CD14-positive monocyte (primary cell): ENCODE measurements around the gene EXOC4. TPM values are rescaled to one million over a fixed set of nuclear protein-coding genes. Genes with fewer than 3 reads are reported as not detected.

Source experiments
- DNase-seq, 3 donors: peaks; one replicate each; pipeline ENCODE4 v3.0.0-alpha.2; 2011 to 2022
- H2AFZ ChIP-seq: 2 replicates; pipeline ENCODE4 v1.6.0; 2012; ENCODE audit warnings: mild to moderate bottlenecking, low read depth, low read length, inconsistent platforms; ENCODE audit not compliant: insufficient read depth, poor library complexity, severe bottlenecking
- H3K27ac ChIP-seq, 2 donors: 1 replicate in 1 of 2; 2 replicates in 1 of 2; pipeline ENCODE4 v1.5.1; 2012 to 2013; ENCODE audit warnings: low read length in 2 of 2, control low read depth in 1 of 2, inconsistent platforms in 1 of 2, low read depth in 1 of 2, mild to moderate bottlenecking in 1 of 2
- H3K27me3 ChIP-seq, 2 donors: one replicate each; pipeline versions ENCODE4 v1.6.0 to v1.6.1; 2011 to 2013; ENCODE audit warnings: low read length in 2 of 2; ENCODE audit not compliant: control insufficient read depth in 2 of 2, insufficient read depth in 2 of 2
- H3K36me3 ChIP-seq, 2 donors: replicated peaks in 1 of 2; 1 replicate in 1 of 2; 2 replicates in 1 of 2; pipeline versions ENCODE4 v1.5.1 to v1.6.1; 2012 to 2013; ENCODE audit warnings: low read length in 2 of 2, control low read depth in 1 of 2, inconsistent platforms in 1 of 2, mild to moderate bottlenecking in 1 of 2; ENCODE audit not compliant: insufficient read depth in 2 of 2, control insufficient read depth in 1 of 2
- H3K4me1 ChIP-seq, 2 donors: 1 replicate in 1 of 2; 2 replicates in 1 of 2; pipeline versions ENCODE4 v1.5.1 to v1.6.1; 2012 to 2013; ENCODE audit warnings: low read length in 2 of 2, control low read depth in 1 of 2, inconsistent platforms in 1 of 2, mild to moderate bottlenecking in 1 of 2, moderate library complexity in 1 of 2; ENCODE audit not compliant: insufficient read depth in 2 of 2, control insufficient read depth in 1 of 2
- H3K4me2 ChIP-seq: replicated peaks from 2 replicates; pipeline ENCODE3; 2012; ENCODE audit warnings: low read length, moderate library complexity, mild to moderate bottlenecking; ENCODE audit not compliant: poor library complexity, severe bottlenecking; ENCODE audit errors: extremely low read depth
- H3K4me3 ChIP-seq, 3 experiments: fragments of 200-600 bp in 1 of 3; sonication (generic) in 1 of 3; replicated peaks in 1 of 3; 1 replicate in 2 of 3; 2 replicates in 1 of 3; pipeline ENCODE4 v1.5.1; 2011 to 2013; ENCODE audit warnings: low read length in 3 of 3, mild to moderate bottlenecking in 3 of 3, control low read depth in 2 of 3, low read depth in 2 of 3, inconsistent platforms in 1 of 3, moderate library complexity in 1 of 3
- H3K79me2 ChIP-seq: 2 replicates; pipeline ENCODE4 v1.6.0; 2012; ENCODE audit warnings: mild to moderate bottlenecking, control low read depth, inconsistent platforms, low read length, moderate library complexity; ENCODE audit not compliant: insufficient read depth
- H3K9ac ChIP-seq: 2 replicates; pipeline ENCODE4 v1.6.0; 2017; ENCODE audit warnings: low read length, mild to moderate bottlenecking; ENCODE audit not compliant: insufficient read depth, poor library complexity, severe bottlenecking
- H3K9me3 ChIP-seq, 2 donors: replicated peaks in 1 of 2; 1 replicate in 1 of 2; 2 replicates in 1 of 2; pipeline versions ENCODE4 v1.5.1 to v1.6.1; 2012 to 2013; ENCODE audit warnings: low read length in 2 of 2, control low read depth in 1 of 2; ENCODE audit not compliant: control insufficient read depth in 1 of 2, insufficient read depth in 1 of 2
- H4K20me1 ChIP-seq: 2 replicates; pipeline ENCODE4 v1.6.0; 2012; ENCODE audit warnings: mild to moderate bottlenecking, low read length, control low read depth, moderate library complexity; ENCODE audit not compliant: insufficient read depth
- H3K27ac Mint-ChIP-seq, 7 donors: one replicate each; pipeline ENCODE4 v1.8.0; 2020; ENCODE audit warnings: mild to moderate bottlenecking in 7 of 7, mixed read lengths in 7 of 7, moderate library complexity in 6 of 7, inconsistent platforms in 2 of 7
- H3K27me3 Mint-ChIP-seq, 3 donors: one replicate each; pipeline ENCODE4 v1.8.0; 2021 to 2022; ENCODE audit warnings: low read depth in 3 of 3, mild to moderate bottlenecking in 3 of 3, mixed read lengths in 3 of 3, moderate library complexity in 3 of 3, inconsistent platforms in 1 of 3
- H3K36me3 Mint-ChIP-seq, 2 donors: one replicate each; pipeline ENCODE4 v1.8.0; 2020; ENCODE audit warnings: mixed read lengths in 2 of 2, inconsistent platforms in 1 of 2, mild to moderate bottlenecking in 1 of 2
- H3K4me1 Mint-ChIP-seq: one replicate; pipeline ENCODE4 v1.8.0; 2020; ENCODE audit warnings: mild to moderate bottlenecking, mixed read lengths
- H3K4me3 Mint-ChIP-seq, 2 donors: one replicate each; pipeline ENCODE4 v1.8.0; 2020; ENCODE audit warnings: mild to moderate bottlenecking in 2 of 2, mixed read lengths in 2 of 2, moderate library complexity in 1 of 2
- H3K9me3 Mint-ChIP-seq, 7 donors: one replicate each; pipeline ENCODE4 v1.8.0; 2020 to 2022; ENCODE audit warnings: mixed read lengths in 7 of 7, mild to moderate bottlenecking in 6 of 7, moderate library complexity in 6 of 7, inconsistent platforms in 2 of 7
- WGBS: methylation state at CpG from one replicate; pipeline ENCODE4 v1.1.5; 2013; ENCODE audit warnings: missing lambda C conversion rate; ENCODE audit not compliant: insufficient coverage; 5-methylcytosine and 5-hydroxymethylcytosine counted together
- intact Hi-C, 2 donors: fragments of 100-400 bp; cut with micrococcal nuclease; formaldehyde crosslinking; loops; one replicate each; pipeline versions ENCODE4 v1.15.0 to v1.15.1; 2023
- polyA plus RNA-seq, 3 donors: library from polyadenylated mRNA; depleted of rRNA in 1 of 3; unstranded in 2 of 3; stranded (reverse) in 1 of 3; fragments of 300-500 nt in 2 of 3; fragments of >200 nt in 1 of 3; fragmentation: Illumina TruSeq in 2 of 3; gene quantifications; 1 replicate in 2 of 3; 2 replicates in 1 of 3; pipeline ENCODE4 v1.2.3, GENCODE V29; 2012 to 2021
- TF ChIP-seq, protein P1 (sequence below): fragments of 200-600 bp; IDR thresholded peaks from one replicate; pipeline ENCODE4 v1.8.0; 2022; ENCODE audit warnings: antibody characterized with exemption, mild to moderate bottlenecking

EXOC4 gene
- polyA plus RNA-seq, 3 donors = 20.6 to 22.3 (median 22.3) TPM

DNA sequence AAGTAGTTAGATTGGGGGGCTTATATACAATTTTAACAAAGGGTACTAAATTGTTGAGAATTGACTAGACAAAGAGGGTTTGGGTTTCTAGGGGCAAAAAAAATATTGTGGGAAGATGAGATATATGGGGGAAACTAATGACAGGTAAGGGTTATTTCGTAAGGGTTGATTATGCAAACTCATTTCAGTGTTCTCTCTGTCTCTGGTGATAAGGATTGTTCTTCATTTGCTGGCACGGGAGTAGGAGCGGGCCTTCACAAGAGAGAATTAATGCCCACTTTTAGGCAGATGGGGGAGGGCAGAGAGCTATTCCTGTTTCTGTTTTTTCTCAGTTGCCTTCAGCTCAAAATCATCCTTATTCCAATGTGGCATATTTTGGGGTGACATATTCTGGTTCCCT, 258.4 kb downstream of the EXOC4 start:
- H3K4me2 ChIP-seq = no peak overlapping the region
- no peak overlapping the region for H2AFZ ChIP-seq
- no peaks in the 10 kb centered on the region for H3K27me3 ChIP-seq
- Mint-ChIP-seq H3K27me3 (no peaks in the 10 kb centered on the region), H3K9me3 (peaks cover 0 to 4% (median 0%) of the 10 kb centered on the region in 7 donors), H3K36me3 (peaks cover 0 to under 1% of the 10 kb centered on the region in 2 donors), H3K4me3 (no peak overlapping the region), H3K4me1 (no peaks in the 10 kb centered on the region), H3K27ac (no peak overlapping the region)
- no peaks in the 10 kb centered on the region for H4K20me1 ChIP-seq
- no peaks in the 10 kb centered on the region for H3K9me3 ChIP-seq
- no peak overlapping the region for H3K4me3 ChIP-seq
- no peak for DNase-seq
- TF ChIP-seq, protein P1, sequence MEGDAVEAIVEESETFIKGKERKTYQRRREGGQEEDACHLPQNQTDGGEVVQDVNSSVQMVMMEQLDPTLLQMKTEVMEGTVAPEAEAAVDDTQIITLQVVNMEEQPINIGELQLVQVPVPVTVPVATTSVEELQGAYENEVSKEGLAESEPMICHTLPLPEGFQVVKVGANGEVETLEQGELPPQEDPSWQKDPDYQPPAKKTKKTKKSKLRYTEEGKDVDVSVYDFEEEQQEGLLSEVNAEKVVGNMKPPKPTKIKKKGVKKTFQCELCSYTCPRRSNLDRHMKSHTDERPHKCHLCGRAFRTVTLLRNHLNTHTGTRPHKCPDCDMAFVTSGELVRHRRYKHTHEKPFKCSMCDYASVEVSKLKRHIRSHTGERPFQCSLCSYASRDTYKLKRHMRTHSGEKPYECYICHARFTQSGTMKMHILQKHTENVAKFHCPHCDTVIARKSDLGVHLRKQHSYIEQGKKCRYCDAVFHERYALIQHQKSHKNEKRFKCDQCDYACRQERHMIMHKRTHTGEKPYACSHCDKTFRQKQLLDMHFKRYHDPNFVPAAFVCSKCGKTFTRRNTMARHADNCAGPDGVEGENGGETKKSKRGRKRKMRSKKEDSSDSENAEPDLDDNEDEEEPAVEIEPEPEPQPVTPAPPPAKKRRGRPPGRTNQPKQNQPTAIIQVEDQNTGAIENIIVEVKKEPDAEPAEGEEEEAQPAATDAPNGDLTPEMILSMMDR = no peak
- H3K9ac ChIP-seq = no peak overlapping the region
- H3K4me1 ChIP-seq = no peaks in the 10 kb centered on the region
- H3K36me3 ChIP-seq = no peaks in the 10 kb centered on the region
- WGBS = 63% methylated on average over 1 of the region's 3 CpGs
- intact Hi-C loops = no loop called here
- H3K27ac ChIP-seq = no peak overlapping the region
- H3K79me2 ChIP-seq = no peaks in the 10 kb centered on the region

GRCh38 chr7:133511708-133512107, 258.8 kb downstream of the EXOC4 start:
- no peak overlapping the region for H3K27ac Mint-ChIP-seq
- peaks cover 0 to 4% of the 10 kb centered on the region in 2 donors for H3K36me3 Mint-ChIP-seq
- Histone ChIP-seq H3K36me3 (no peaks in the 10 kb centered on the region), H2AFZ (no peak overlapping the region), H4K20me1 (no peaks in the 10 kb centered on the region), H3K79me2 (no peaks in the 10 kb centered on the region), H3K9ac (no peak overlapping the region), H3K27ac (no peak overlapping the region), H3K9me3 (no peaks in the 10 kb centered on the region), H3K27me3 (no peaks in the 10 kb centered on the region), H3K4me2 (no peak overlapping the region), H3K4me1 (no peaks in the 10 kb centered on the region), H3K4me3 (no peak overlapping the region)
- DNase-seq = no peak
- H3K9me3 Mint-ChIP-seq = peaks cover 0 to 4% (median 0%) of the 10 kb centered on the region in 7 donors
- intact Hi-C loops = no loop called here
- no peak overlapping the region for H3K4me3 Mint-ChIP-seq
- H3K27me3 Mint-ChIP-seq = no peaks in the 10 kb centered on the region
- WGBS = no CpG with 5 or more reads among the region's 5 CpGs
- TF ChIP-seq, protein P1 = no peak
- H3K4me1 Mint-ChIP-seq = no peaks in the 10 kb centered on the region
